ENCODE data around the gene KDM7A.
"Not testable (repeated sequence)": the region's sequence is repeated elsewhere in the genome, so short reads cannot be mapped to it uniquely, and the experiment has no call there.

KDM7A gene

GRCh38 chr7:140201393-140201792, 24.6 kb upstream of the KDM7A start:
- DNase-seq, result no peak

- DNase-seq, result no peak
These were observed 23.5 kb upstream of the KDM7A start for GRCh38 chr7:140200061-140200989.

GRCh38 chr7:140197938-140198337, 21.2 kb upstream of the KDM7A start:
- DNase-seq, result no peak

GRCh38 chr7:140197218-140197890, 20.6 kb upstream of the KDM7A start:
- DNase-seq, result no peak

GRCh38 chr7:140196361-140197217, 19.8 kb upstream of the KDM7A start:
- DNase-seq, result no peak

GRCh38 chr7:140195859-140196258, 19.1 kb upstream of the KDM7A start:
- DNase-seq, result no peak

GRCh38 chr7:140192620-140193019, 15.8 kb upstream of the KDM7A start:
- no peak for DNase-seq

- no peak for DNase-seq
These were observed 15.4 kb upstream of the KDM7A start for GRCh38 chr7:140192176-140192575.

GRCh38 chr7:140190588-140190987, 13.8 kb upstream of the KDM7A start:
- DNase-seq, result no peak

GRCh38 chr7:140189917-140190316, 13.1 kb upstream of the KDM7A start:
- no peak for DNase-seq

GRCh38 chr7:140182917-140183316, 6.1 kb upstream of the KDM7A start:
- DNase-seq, result no peak

- no peak for DNase-seq
These were observed 2.6 kb upstream of the KDM7A start for GRCh38 chr7:140179339-140179738.

GRCh38 chr7:140176122-140176701, 571 bp downstream of the KDM7A start:
- DNase-seq, result no peak

- peak; percentile 95 for DNase-seq
These were observed 1.3 kb downstream of the KDM7A start for GRCh38 chr7:140175221-140176121.

GRCh38 chr7:140174217-140174616, 2.6 kb downstream of the KDM7A start:
- no peak for DNase-seq

- DNase-seq, result no peak
These were observed 6.4 kb downstream of the KDM7A start for GRCh38 chr7:140170375-140170774.

- no peak for DNase-seq
These were observed 8.0 kb downstream of the KDM7A start for GRCh38 chr7:140168816-140169215.

GRCh38 chr7:140165422-140165821, 11.4 kb downstream of the KDM7A start:
- DNase-seq, result no peak

- DNase-seq, result not testable (repeated sequence)
These were observed 14.7 kb downstream of the KDM7A start for GRCh38 chr7:140162081-140162480.

GRCh38 chr7:140161047-140161446, 15.7 kb downstream of the KDM7A start:
- DNase-seq, result no peak

GRCh38 chr7:140160308-140160707, 16.5 kb downstream of the KDM7A start:
- DNase-seq, result no peak

GRCh38 chr7:140159497-140159896, 17.3 kb downstream of the KDM7A start:
- DNase-seq, result no peak

Data from NCI-H2171 treated with DMSO at 0.1 percent for 48 hours (cell line).